AG04450 (cell line): Measurements from ENCODE around the gene CDH15. TPM values are rescaled to one million over a fixed set of nuclear protein-coding genes. Genes with fewer than 3 reads are reported as not detected.
A peak's percentile ranks its signal among the peaks of the same experiment; 100 is the strongest.

Source experiments
- CTCF ChIA-PET: fragments of 300-600, 350-600 bp; formaldehyde crosslinking; extraction: SDS; loops from one replicate; lab custom pipeline; 2022; ENCODE audit warnings: antibody characterized with exemption, inconsistent platforms; lab: Charles Lee
- POLR2A ChIA-PET: fragments of 350-600 bp; formaldehyde crosslinking; extraction: SDS; loops from one replicate; lab custom pipeline; 2021; ENCODE audit warnings: antibody characterized with exemption, inconsistent platforms; lab: Yijun Ruan, JAX
- DNase-seq: peaks from one replicate; pipeline ENCODE4 v3.0.0-alpha.2; 2011; ENCODE audit warnings: low read depth, low spot score
- H3K27ac ChIP-seq: one replicate; pipeline ENCODE4 v1.5.1; 2012; ENCODE audit warnings: low read depth, low read length, control low read depth
- H3K27me3 ChIP-seq: one replicate; pipeline ENCODE4 v1.6.0; 2012; ENCODE audit warnings: low read length; ENCODE audit not compliant: control insufficient read depth, insufficient read depth
- H3K4me3 ChIP-seq: 2 replicates; pipeline ENCODE4 v1.5.1; 2011; ENCODE audit warnings: mild to moderate bottlenecking, low read depth, low read length, control low read depth
- H3K9me3 ChIP-seq: 2 replicates; pipeline ENCODE4 v1.5.1; 2012; ENCODE audit warnings: low read length; ENCODE audit not compliant: control insufficient read depth, insufficient read depth
- polyA plus RNA-seq: library from polyadenylated mRNA; depleted of rRNA; stranded (reverse); fragments of >200 nt; gene quantifications from 2 replicates; pipeline ENCODE4 v1.2.3, GENCODE V29; 2011
- TF ChIP-seq, protein P1 (sequence below): IDR thresholded peaks from 2 replicates; pipeline ENCODE4 v1.5.1; 2011; ENCODE audit warnings: low read depth, low read length, control low read depth, inconsistent platforms

Gene CDH15
- polyA plus RNA-seq, 1 experiment, result 0.12 TPM

- POLR2A ChIA-PET, result interaction anchor here (1.6 kb wide), 1 partner anchor 17 kb away, joined by 4 read pairs; the partner anchor contains the start of gene ZNF778
- peaks cover 8% of the 10 kb centered on the region for H3K9me3 ChIP-seq
- DNase-seq, result no peak
- peaks cover 51% of the 10 kb centered on the region for H3K27me3 ChIP-seq
- TF ChIP-seq, protein P1, sequence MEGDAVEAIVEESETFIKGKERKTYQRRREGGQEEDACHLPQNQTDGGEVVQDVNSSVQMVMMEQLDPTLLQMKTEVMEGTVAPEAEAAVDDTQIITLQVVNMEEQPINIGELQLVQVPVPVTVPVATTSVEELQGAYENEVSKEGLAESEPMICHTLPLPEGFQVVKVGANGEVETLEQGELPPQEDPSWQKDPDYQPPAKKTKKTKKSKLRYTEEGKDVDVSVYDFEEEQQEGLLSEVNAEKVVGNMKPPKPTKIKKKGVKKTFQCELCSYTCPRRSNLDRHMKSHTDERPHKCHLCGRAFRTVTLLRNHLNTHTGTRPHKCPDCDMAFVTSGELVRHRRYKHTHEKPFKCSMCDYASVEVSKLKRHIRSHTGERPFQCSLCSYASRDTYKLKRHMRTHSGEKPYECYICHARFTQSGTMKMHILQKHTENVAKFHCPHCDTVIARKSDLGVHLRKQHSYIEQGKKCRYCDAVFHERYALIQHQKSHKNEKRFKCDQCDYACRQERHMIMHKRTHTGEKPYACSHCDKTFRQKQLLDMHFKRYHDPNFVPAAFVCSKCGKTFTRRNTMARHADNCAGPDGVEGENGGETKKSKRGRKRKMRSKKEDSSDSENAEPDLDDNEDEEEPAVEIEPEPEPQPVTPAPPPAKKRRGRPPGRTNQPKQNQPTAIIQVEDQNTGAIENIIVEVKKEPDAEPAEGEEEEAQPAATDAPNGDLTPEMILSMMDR, result no peak
- CTCF ChIA-PET, result no interaction called here
- H3K27ac ChIP-seq, result no peak within 1 kb of the TSS
- peak within 1 kb of the TSS; percentile 42 for H3K4me3 ChIP-seq
These were observed 28.7 kb downstream of the CDH15 start, which contains the start of gene SLC22A31 for GRCh38 chr16:89200124-89200849. SLC22A31 (minus strand) TSS chr16:89200537; CDS start chr16:89200501, 36 bp downstream.

DNA sequence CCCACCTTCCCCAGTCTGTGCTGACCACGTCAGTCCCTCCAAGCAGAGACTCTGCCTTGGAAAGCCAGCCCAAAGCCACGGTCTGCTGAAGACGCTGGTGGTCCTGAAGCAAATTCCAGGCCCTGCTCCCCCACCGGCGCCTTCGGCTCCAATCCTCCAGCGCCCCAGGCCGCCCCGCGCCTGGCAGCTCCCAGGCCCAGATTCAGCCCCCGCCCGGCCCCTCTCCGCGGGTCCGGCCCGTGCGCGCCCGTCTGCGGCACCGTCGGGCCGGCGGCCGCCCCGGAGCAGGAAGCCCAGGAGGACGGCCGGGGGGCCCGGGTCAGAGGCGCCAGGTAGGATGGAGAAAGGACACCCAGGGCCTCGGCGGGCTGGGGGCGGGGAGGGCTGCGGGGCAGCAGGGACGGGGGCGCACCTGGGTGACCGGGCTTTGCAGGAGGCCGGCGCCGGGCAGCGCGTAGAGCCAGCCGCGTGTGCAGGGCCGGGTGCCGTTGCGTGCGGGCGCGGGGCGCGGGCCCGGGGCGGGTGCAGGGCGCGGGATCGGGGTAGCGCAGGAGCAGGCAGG lies 29.4 kb downstream of the CDH15 start:
- POLR2A ChIA-PET, result no interaction called here
- Histone ChIP-seq H3K9me3 (peaks cover 11% of the 10 kb centered on the region), H3K27me3 (peaks cover 51% of the 10 kb centered on the region), H3K4me3 (peak overlapping the region; percentile 42; the same call in 1 of the 2 replicates), H3K27ac (no peak overlapping the region)
- TF ChIP-seq, protein P1, result no peak
- CTCF ChIA-PET, result no interaction called here
- no peak for DNase-seq

DNA sequence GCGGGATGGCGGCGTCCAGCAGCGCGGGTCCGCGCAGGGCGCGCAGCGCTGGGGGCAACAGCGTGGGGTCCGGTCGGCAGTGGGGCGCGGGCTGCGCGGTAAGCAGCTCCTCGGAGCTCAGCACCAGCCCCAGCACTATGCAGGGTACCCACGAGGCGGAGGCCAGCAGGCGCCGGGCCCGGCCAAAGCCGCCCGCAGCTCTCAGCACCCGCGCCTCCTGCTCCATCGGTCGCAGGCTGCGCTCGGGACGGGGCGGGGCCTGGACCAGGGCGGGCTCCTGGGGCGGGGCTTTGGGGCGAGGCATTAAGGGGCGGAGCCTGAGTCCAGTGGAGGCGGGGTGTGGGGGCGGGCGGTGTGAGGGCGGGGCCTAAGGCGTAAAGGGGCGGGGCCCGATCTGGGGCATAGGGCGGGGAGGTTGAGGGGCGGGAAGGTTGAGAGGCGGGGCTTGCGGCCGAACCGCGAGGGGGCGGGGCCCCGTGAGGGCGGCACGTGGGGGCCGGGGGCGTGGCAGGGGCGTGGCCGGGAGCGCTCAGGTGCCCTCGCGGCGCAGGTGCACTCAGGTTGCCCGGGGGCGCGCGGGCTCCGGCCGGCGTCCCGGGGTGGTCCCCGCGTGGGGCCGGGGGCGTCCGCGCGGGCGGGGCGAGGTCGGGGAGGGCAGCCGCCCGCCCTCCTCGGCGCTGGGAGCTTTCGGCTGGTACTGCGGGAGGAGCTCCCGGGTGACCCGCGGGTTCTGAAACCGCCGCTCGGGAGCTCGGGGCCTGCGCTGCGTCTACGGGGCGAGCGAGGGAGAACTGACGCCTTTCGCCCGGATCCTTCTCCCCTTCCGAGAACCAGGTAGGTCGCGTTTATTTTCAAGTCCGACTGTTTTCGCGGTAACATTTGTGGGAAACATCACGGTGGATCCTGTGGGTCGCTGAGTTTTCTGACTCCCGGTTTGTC lies 30.2 kb downstream of the CDH15 start:
- Histone ChIP-seq H3K9me3 (peaks cover 11% of the 10 kb centered on the region), H3K4me3 (peak overlapping the region; percentile 42), H3K27ac (no peak overlapping the region), H3K27me3 (peaks cover 54% of the 10 kb centered on the region)
- TF ChIP-seq, protein P1, result no peak
- DNase-seq, result no peak
- POLR2A ChIA-PET, result interaction anchor here (0.6 kb wide), 1 partner anchor 40 kb away, joined by 3 read pairs; no protein-coding TSS in a partner anchor
- CTCF ChIA-PET, result no interaction called here

DNA sequence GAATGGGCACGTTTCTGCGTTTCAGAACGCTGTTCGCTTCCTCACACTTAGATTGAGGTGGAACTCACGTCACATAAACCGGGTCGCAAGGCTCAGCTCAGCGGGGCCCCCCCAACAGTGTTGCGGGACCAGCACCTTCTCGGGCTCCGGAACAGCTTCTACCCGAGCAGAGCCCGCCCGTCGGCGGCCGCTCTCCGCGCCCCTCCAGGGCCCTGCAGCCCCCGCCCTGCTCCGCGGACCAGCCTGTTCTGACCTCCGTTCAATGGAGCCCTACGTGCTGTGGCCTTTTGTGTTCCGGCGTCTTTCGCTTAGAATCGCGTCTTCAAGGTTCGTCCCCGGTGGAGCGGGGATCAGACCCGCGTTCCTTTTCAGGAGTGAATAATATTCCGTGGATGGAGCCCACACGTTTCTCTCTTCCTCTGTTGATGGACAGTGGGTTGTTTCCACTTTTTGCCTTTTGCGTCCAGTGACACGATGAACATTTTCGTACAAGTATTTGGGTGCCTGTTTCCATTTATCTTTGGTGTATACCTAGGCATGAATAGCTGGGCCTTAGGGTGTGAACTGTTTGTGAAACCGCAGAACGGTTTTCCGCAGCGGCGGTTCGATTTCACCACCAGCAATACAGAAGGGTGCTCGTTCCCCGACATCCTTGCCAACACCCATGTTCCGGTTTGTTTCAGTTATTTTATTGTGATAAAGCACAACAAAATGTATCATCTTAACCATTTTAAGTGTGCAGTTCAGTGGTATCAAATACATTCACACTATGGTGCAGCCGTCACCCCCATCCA lies 31.1 kb downstream of the CDH15 start:
- TF ChIP-seq, protein P1, result no peak
- POLR2A ChIA-PET, result no interaction called here
- CTCF ChIA-PET, result no interaction called here

More for the DNA sequence above, 31.1 kb downstream of the CDH15 start:
- no peak overlapping the region for H3K27ac ChIP-seq
- peaks cover 11% of the 10 kb centered on the region for H3K9me3 ChIP-seq
- peaks cover 54% of the 10 kb centered on the region for H3K27me3 ChIP-seq
- no peak overlapping the region for H3K4me3 ChIP-seq
- no peak for DNase-seq
